ENCODE results near the gene BRPF3.

DNA sequence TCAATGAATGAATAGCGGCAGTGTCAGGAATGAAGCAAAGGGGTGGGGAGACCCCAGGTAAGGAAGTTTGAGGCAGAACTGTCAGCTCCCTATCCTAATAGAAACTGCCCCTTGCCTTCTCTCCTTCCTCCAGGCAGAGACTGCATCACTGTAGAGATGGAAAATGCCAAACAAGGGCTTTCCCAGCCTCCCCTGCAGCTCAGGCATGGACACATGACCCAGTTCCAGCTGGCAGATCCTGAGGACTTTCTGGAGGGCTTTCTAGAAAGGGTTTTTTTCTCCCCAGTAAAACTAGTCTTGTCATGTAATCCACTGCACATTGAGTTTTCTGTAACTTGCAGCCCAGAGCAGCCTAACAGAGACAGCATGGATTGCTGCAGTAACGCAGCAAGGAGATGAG is 55.5 kb downstream of the BRPF3 start:
- TF ChIP-seq, protein P1, sequence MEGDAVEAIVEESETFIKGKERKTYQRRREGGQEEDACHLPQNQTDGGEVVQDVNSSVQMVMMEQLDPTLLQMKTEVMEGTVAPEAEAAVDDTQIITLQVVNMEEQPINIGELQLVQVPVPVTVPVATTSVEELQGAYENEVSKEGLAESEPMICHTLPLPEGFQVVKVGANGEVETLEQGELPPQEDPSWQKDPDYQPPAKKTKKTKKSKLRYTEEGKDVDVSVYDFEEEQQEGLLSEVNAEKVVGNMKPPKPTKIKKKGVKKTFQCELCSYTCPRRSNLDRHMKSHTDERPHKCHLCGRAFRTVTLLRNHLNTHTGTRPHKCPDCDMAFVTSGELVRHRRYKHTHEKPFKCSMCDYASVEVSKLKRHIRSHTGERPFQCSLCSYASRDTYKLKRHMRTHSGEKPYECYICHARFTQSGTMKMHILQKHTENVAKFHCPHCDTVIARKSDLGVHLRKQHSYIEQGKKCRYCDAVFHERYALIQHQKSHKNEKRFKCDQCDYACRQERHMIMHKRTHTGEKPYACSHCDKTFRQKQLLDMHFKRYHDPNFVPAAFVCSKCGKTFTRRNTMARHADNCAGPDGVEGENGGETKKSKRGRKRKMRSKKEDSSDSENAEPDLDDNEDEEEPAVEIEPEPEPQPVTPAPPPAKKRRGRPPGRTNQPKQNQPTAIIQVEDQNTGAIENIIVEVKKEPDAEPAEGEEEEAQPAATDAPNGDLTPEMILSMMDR (conservative IDR thresholded peaks at IDR 0.05 in 1 of 2, IDR thresholded peaks at IDR 0.05 in 1 of 2; ENCODE audit: low read depth in 1 of 2, low read length in 2 of 2), result no peak
- no peak for TF ChIP-seq EZH2 (IDR thresholded peaks at IDR 0.05; ENCODE audit: low read length, missing control alignments)

Measured in fibroblast of lung (primary cell).